ENCODE results near the gene CHRNE. TPM values are rescaled to one million over a fixed set of nuclear protein-coding genes. Genes with fewer than 3 reads are reported as not detected.

The CHRNE gene
- total and polyA plus RNA-seq, 2 of the 4 experiments (the other 2 are of a cell fraction), result under 0.01 to 0.21 TPM

- no peak overlapping the region for H3K18ac ChIP-seq (ENCODE audit: low read depth, low read length)
- H2AK5ac ChIP-seq (ENCODE audit: low read depth, low read length), result peak overlapping the region; percentile 25
- peak overlapping the region; percentile 78 for H3K4me2 ChIP-seq (ENCODE audit: low read depth, low read length)
- peak overlapping the region; percentile 95 for H3K14ac ChIP-seq (replicated peaks; ENCODE audit: low read depth, low read length)
- no CpG with 5 or more reads among the region's 16 CpGs for WGBS, 2 experiments (ENCODE audit: extremely low coverage in 2 of 2, insufficient read length in 1 of 2)
- H2AFZ ChIP-seq (replicated peaks; ENCODE audit: low read length, poor library complexity), result no peak overlapping the region
- TF ChIP-seq FOS (IDR thresholded peaks at IDR 0.05; ENCODE audit: low read depth, low read length) (no peak), CHD1 (IDR thresholded peaks at IDR 0.05; ENCODE audit: low read depth, low read length) (no peak), MXI1 (IDR thresholded peaks at IDR 0.05; ENCODE audit: borderline replicate concordance, low read depth, low read length) (no peak), RCOR1 (IDR thresholded peaks at IDR 0.05; ENCODE audit: insufficient replicate concordance, low read length) (no peak), BHLHE40 (IDR thresholded peaks at IDR 0.05; ENCODE audit: low read depth, low read length) (no peak), USF2 (IDR thresholded peaks at IDR 0.05; ENCODE audit: low read depth, low read length) (no peak), ELK1 (IDR thresholded peaks at IDR 0.05; ENCODE audit: borderline replicate concordance, low read depth, low read length) (no peak), NFE2L2 (IDR thresholded peaks at IDR 0.05; ENCODE audit: low read depth, low read length) (no peak), CEBPB (IDR thresholded peaks at IDR 0.05; ENCODE audit: low read depth, low read length) (no peak), POLR2A (IDR thresholded peaks at IDR 0.05; ENCODE audit: low read depth, low read length) (no peak), RFX5 (IDR thresholded peaks at IDR 0.05; ENCODE audit: low read depth, low read length) (no peak)
- DNase-seq, result no peak
- H3K23ac ChIP-seq (ENCODE audit: low read depth, low read length), result peak overlapping the region; percentile 81
- CTCF ChIA-PET, result no interaction called here
- peak overlapping the region; percentile 96 for H3K27ac ChIP-seq (ENCODE audit: insufficient read depth, low read length)
- H2BK120ac ChIP-seq (ENCODE audit: low read depth, low read length), result peak overlapping the region; percentile 49; the same call in 1 of the 2 replicates
- peaks cover 66% of the 10 kb centered on the region for H4K20me1 ChIP-seq (ENCODE audit: insufficient read depth, low read length)
- 0 out of 2 replicates have a peak overlapping the region, but pooled peaks have one; percentile 6 for H4K5ac ChIP-seq (ENCODE audit: low read depth, low read length)
- H4K8ac ChIP-seq (ENCODE audit: low read depth in 2 of 2, low read length in 2 of 2), result peak overlapping the region; percentile 80 to 95; a peak in 3 of 4 replicates
- peaks cover 10 to 50% of the 10 kb centered on the region in 2 experiments; a peak in 3 of 4 replicates for H3K79me1 ChIP-seq (ENCODE audit: low read depth in 1 of 2, low read length in 2 of 2)
- H3K4me3 ChIP-seq (ENCODE audit: insufficient read depth, low read depth, low read length), result peak overlapping the region; percentile 98
- H3K4me1 ChIP-seq (ENCODE audit: control insufficient read depth, insufficient read depth, low read length), result peaks cover 24% of the 10 kb centered on the region
- H4K91ac ChIP-seq (ENCODE audit: insufficient read depth, low read depth, low read length), result peak overlapping the region; percentile 21
- in situ Hi-C loops (cut with MboI; ENCODE audit: low sequenced_read_pairs), result no loop called here
- intact Hi-C loops (cut with micrococcal nuclease), result no loop called here
- no peaks in the 10 kb centered on the region for H3K9me3 ChIP-seq (ENCODE audit: control insufficient read depth, insufficient read depth, low read length)
- peak overlapping the region; percentile 44 for H2AK9ac ChIP-seq (replicated peaks; ENCODE audit: low read depth, low read length, poor library complexity)
- H2BK20ac ChIP-seq (ENCODE audit: low read depth, low read length), result no peak overlapping the region
- ATAC-seq (ENCODE audit: low read depth), result no peak
- TSS peak; percentile 92 for BruUV-seq (replicated peaks)
- POLR2A ChIA-PET (ENCODE audit: unreplicated experiment), result interaction anchor here (0.6 to 3.5 kb wide), 5 partner anchors 20 to 79 kb away, joined by 3 to 19 read pairs (median 4); partner anchors contain the start of genes CAMTA2 and SPAG7
- H3K36me3 ChIP-seq (ENCODE audit: control insufficient read depth, insufficient read depth, low read length), result peaks cover 41% of the 10 kb centered on the region
- H3K27me3 ChIP-seq (ENCODE audit: control insufficient read depth, insufficient read depth, low read length), result no peaks in the 10 kb centered on the region
- H3K9ac ChIP-seq (ENCODE audit: low read depth, low read length), result peak overlapping the region; percentile 97
- peak overlapping the region; percentile 85 for H3K4ac ChIP-seq (ENCODE audit: low read depth, low read length)
- H3K56ac ChIP-seq (ENCODE audit: extremely low read depth, insufficient read depth, low read length), result peak overlapping the region; percentile 94
- dilution Hi-C loops (cut with HindIII; ENCODE audit: low sequenced_read_pairs, unreplicated experiment), result no loop called here
- H2BK15ac ChIP-seq (ENCODE audit: low read depth, low read length), result peak overlapping the region; percentile 25; the same call in 1 of the 3 replicates
- peaks cover 19% of the 10 kb centered on the region; the same call in 1 of the 2 replicates for H3K9me1 ChIP-seq (ENCODE audit: insufficient read depth, low read length)
- peak overlapping the region; percentile 98 for H2BK5ac ChIP-seq (ENCODE audit: low read depth, low read length, poor library complexity, severe bottlenecking)
Measured at GRCh38 chr17:4946312-4946976, 43.5 kb upstream of the CHRNE start.
